ENCODE measurements around the gene CCHCR1.

DNA sequence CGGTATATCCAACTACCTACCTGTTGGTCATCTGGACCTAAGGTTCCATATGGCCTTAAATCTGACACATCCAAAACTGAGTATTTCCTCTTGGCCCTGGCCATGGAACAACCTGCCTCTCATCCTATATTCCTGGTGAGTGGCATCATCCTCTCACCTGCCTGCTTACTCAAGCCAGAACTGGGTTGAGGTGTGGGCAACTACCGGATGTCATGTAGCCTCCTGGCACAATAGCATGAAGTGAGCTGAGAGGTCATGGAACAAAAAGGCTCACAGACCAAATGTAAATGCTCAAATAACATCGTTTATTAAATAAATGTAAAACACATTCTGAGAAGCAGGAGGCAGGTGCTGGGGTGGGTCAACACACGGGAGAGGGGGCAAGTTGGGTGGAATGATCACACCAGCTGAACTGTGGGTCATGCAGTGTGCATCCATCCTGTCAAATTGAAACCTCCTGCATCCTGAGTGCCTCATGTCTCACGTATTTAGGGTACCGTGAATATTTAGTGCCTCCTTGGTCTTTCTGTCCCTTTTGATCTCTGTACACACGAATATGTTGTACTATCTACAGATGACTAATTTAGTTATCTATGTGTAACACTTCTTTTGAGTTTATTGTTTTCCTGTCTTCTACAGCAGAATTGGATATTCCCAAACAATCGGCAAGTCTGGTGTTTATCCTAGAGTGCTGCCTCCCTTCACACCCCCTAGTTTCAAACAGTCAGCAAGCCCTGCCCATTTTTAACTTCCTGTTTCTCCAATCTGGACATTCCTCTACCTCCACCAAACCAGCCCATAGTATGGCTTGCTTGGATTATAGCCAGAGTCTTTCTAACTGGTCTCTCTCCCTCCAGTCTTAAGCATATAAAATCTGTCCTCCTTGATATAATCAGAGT is 20.8 kb upstream of the CCHCR1 start:
- TF ChIP-seq, protein P1, sequence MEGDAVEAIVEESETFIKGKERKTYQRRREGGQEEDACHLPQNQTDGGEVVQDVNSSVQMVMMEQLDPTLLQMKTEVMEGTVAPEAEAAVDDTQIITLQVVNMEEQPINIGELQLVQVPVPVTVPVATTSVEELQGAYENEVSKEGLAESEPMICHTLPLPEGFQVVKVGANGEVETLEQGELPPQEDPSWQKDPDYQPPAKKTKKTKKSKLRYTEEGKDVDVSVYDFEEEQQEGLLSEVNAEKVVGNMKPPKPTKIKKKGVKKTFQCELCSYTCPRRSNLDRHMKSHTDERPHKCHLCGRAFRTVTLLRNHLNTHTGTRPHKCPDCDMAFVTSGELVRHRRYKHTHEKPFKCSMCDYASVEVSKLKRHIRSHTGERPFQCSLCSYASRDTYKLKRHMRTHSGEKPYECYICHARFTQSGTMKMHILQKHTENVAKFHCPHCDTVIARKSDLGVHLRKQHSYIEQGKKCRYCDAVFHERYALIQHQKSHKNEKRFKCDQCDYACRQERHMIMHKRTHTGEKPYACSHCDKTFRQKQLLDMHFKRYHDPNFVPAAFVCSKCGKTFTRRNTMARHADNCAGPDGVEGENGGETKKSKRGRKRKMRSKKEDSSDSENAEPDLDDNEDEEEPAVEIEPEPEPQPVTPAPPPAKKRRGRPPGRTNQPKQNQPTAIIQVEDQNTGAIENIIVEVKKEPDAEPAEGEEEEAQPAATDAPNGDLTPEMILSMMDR (IDR thresholded peaks at IDR 0.05): no peak
- TF ChIP-seq POLR2A (IDR thresholded peaks at IDR 0.05) (no peak), EP300 (IDR thresholded peaks at IDR 0.05) (no peak)

All from tibial nerve (tissue), 4 donors.